PC-3 (cell line): ENCODE data around the gene PEAK3.

ENCODE experiments used
- EZH2 ChIP-seq: fragments of 300-600 bp; sonication (generic); IDR thresholded peaks from one replicate; pipeline ENCODE4 v1.6.1; 2017; ENCODE audit warnings: antibody characterized with exemption, mild to moderate bottlenecking, low read length; ENCODE audit not compliant: unreplicated experiment
- EZH2phosphoT487 ChIP-seq: fragments of 300-600 bp; sonication (generic); IDR thresholded peaks from 2 replicates; pipeline ENCODE4 v1.6.1; 2018; ENCODE audit warnings: mild to moderate bottlenecking, antibody characterized with exemption, low read length, borderline replicate concordance
- TF ChIP-seq, protein P1 (sequence below): fragments of 300-600 bp; sonication (generic); conservative IDR thresholded peaks from 2 replicates; pipeline ENCODE4 v1.5.1; 2017; ENCODE audit warnings: antibody characterized with exemption, low read depth, mild to moderate bottlenecking, low read length

DNA sequence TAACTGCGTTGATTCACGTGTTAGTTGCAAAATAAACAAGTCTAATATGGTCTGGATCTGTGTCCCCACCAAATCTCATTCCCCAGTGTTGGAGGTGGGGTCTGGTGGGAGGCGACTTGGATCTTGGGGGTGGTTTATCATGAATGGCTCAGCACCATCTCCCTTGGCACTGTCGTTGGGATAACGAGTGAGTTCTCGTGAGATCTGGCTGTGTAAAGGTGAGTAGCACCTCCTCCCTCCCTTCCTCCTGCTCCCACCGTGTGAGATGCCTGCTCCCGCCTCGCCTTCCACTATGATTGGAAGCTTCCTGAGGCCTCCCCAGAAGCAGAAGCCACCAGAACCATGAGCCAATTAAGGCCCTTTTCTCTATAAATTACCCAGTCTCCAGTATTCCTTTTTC is 4.8 kb downstream of the PEAK3 start:
- TF ChIP-seq, protein P1, sequence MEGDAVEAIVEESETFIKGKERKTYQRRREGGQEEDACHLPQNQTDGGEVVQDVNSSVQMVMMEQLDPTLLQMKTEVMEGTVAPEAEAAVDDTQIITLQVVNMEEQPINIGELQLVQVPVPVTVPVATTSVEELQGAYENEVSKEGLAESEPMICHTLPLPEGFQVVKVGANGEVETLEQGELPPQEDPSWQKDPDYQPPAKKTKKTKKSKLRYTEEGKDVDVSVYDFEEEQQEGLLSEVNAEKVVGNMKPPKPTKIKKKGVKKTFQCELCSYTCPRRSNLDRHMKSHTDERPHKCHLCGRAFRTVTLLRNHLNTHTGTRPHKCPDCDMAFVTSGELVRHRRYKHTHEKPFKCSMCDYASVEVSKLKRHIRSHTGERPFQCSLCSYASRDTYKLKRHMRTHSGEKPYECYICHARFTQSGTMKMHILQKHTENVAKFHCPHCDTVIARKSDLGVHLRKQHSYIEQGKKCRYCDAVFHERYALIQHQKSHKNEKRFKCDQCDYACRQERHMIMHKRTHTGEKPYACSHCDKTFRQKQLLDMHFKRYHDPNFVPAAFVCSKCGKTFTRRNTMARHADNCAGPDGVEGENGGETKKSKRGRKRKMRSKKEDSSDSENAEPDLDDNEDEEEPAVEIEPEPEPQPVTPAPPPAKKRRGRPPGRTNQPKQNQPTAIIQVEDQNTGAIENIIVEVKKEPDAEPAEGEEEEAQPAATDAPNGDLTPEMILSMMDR, result no peak
- no peak for TF ChIP-seq EZH2
- TF ChIP-seq EZH2phosphoT487, result no peak
